GM19452 (cell line): ENCODE results near the gene RAMP1.
"Not testable (repeated sequence)": the region's sequence is repeated elsewhere in the genome, so short reads cannot be mapped to it uniquely, and the experiment has no call there.

ENCODE experiments used
- ATAC-seq: cut with Tn5 transposase; IDR thresholded peaks from one replicate; pipeline ENCODE4 v1.9.1; 2021; ENCODE audit not compliant: unreplicated experiment

Gene RAMP1

DNA sequence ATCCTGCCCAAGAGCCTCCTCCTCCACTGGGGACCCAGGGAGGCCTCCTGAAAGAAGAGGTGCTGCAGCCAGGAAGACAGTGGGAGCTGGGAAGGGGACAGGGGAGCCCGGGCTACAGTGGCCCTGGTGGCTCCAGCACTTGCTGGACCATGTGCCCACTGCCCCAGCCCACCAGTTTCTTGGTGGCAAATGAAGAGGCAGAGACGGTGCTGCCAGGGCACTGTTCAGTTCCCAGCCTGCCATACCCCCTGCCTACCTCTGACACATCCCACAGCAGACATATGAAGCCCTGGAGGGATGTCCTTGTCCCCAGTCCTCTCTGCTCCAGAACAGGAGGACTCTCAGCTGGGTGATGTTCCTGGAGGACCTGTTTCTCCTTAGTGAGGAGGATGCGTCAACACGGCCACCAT, 3.7 kb downstream of the RAMP1 start:
- no peak for ATAC-seq

DNA sequence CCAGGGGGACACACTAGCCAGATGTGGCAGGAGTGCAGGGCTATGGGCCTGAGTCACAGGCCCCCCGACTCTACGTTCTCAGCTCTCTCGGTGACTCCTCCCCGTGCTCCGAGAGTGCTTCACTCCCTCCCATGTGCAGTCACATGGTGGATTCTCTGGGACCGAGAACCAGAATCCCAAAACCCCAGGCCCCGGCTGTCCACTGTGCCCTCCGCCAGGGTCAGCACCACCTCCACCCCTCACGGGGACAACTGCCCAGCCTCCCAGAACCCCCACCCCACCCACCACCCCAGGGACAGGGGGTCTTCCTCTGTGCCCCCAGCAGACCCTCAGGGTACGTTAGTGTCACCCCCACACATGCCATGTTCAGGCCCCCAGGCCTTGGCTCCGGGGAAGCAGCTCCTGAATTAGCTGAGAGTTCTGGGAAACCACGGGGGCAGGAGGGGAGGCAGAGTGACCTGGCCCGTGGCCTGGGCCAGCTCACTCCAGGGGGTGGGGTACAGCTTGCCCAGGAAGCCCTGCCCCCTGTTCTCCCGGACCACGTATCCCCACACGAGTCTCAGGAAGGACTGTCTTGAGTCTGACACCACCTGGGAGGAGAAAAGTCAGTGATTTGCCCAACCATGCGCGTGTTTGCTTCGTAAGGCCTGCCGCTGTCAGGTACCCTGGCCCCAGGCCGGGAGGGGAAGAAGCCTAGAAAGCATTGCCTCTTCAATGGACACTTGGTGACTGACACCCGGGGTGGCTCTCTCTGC, 4.4 kb downstream of the RAMP1 start:
- ATAC-seq: no peak

GRCh38 chr2:237864444-237864931, 5.1 kb downstream of the RAMP1 start:
- ATAC-seq: no peak

GRCh38 chr2:237864940-237865622, 5.7 kb downstream of the RAMP1 start:
- no peak for ATAC-seq

- ATAC-seq: no peak
Measured at GRCh38 chr2:237865623-237866041, 6.2 kb downstream of the RAMP1 start.

DNA sequence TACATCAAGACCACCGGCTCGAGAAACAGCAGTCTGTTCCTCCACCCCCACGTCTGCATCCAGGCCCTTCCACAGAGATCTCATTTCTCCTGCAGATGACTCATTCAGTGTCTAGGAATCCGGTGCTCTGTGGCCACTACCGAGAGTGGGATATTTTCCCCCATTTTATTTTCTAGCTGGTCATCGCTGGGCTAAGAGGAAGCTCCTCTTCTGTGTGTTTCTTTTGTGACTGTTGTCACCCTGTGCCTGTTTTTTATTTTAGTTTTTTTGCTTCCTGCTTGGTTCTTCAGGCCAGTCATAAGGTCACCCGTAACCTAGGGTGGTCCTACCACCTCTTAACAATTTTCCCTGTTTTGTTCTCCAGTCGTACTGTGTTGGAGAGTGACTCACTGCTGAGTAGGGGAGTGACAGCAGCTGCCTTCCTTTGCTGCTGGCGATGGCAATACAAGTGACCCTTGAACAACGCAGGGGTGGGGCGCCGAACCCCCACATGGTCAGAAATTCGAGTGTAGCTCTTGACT, 6.7 kb downstream of the RAMP1 start:
- no peak for ATAC-seq

GRCh38 chr2:237867465-237867864, 8.0 kb downstream of the RAMP1 start:
- no peak for ATAC-seq

- not testable (repeated sequence) for ATAC-seq
Measured at GRCh38 chr2:237868074-237868473, 8.7 kb downstream of the RAMP1 start.

DNA sequence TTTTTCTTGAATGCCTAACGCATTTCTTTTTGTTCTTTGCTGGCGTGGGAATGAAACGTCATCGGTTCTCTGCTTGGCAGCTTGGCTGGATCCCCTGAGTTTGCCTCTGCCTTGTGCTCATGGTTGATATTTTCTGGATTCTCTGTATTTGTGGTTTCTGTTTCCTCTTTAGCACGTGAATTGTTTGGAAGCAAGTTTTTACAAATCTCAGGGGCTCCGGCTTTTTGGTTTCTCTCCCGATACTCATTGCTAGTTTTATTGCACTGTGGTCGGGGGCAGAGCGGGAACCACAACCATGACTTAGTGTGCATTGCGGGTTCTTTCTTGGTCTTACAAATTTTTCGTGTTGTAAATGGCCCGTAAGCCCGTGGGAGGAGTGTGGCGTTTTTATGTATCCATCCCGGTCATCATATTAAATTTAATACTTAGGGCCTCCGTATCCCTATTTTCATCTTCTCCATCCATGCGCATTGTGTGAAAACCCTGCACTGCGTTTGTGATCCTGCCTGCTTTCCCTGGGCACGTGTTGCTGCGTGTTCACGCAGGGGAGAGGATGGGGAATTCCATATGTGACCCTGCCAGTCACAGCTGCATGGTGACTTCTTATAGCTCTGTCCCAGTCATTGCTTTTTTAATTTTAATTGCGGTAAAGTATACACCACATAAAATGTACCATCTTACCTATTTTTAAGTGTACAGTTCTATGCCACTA, 9.4 kb downstream of the RAMP1 start:
- ATAC-seq: no peak

DNA sequence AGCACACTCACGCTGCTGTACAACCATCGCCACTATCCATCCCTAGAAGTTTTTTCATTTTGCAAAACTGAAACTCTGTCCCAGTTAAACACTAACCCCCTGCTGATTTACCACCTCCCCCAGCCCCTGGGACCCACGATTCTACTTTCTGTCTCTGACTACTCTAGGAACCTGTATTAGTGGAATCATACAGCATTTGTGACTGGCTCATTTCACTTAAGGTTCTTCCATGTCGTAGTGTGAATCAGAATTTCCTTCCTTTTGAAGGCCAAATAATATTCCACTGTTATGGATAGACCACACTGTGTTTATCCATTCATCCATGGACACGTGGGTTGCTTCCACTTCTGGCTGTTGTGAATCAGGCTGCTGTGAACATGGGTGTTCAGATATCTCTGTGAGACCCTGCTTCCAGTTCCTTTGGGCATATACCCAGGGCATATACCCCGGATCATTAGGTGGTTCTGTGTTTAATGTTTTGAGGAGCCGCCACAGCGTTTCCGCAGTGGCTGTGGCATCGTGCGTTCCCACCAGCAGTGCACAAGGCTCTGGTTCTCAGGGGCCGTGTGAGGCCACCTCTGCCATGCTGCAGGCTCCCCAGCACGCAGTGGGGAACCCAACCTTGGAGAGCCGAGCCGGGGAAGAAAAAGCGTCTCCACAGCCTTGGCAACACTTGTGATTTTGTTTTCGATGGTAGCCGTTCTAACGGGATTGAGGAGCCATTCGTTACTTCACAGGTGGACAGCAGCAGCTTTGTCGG, 10.1 kb downstream of the RAMP1 start:
- no peak for ATAC-seq

GRCh38 chr2:237870126-237870525, 10.7 kb downstream of the RAMP1 start:
- no peak for ATAC-seq

GRCh38 chr2:237870754-237871651, 11.6 kb downstream of the RAMP1 start:
- no peak for ATAC-seq

DNA sequence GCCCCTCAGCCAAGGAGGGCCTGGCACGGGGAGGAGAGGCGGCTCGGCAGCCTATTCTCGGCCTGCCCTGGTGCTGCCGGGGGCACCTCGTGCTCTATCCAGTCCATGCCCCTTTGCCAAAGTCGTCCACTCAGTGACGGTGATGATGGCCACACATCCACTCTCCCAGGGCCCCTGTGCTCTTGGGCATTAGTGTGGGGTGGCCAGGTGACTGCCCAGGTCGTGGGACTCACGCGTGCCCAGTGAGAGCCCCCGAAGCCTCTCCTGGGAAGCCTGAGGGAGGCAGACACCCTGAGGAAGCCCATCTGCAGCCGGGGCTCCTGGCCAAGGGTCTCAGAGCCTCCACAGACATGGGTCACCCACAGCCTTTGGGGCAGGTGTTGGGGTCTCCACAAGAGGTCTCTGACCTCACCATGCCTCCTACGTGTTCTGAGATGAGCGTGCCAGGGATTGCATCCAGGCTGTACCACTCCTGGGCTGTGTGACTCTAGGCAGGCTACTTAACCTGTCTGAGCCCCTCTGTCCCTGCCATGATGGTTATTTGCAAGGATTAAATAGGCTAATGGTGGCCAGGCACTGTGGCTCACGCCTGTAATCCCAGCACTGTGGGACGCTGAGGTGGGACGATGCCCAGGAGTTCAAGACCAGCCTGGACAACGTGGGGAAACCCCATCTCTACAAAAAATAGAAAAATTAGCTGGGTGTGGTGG, 12.9 kb downstream of the RAMP1 start:
- ATAC-seq: no peak

- no peak for ATAC-seq
Measured at GRCh38 chr2:237873421-237873831, 14.0 kb downstream of the RAMP1 start.

- no peak for ATAC-seq
Measured at GRCh38 chr2:237873897-237874551, 14.6 kb downstream of the RAMP1 start.

GRCh38 chr2:237874585-237875161, 15.2 kb downstream of the RAMP1 start:
- no peak for ATAC-seq

- ATAC-seq: no peak
Measured at GRCh38 chr2:237875256-237876060, 16.0 kb downstream of the RAMP1 start.
